GM20000 (cell line): ENCODE measurements around the gene MPRIP.

Experiments
- DNase-seq: peaks from one replicate; pipeline ENCODE4 v3.0.0; 2012; ENCODE audit warnings: low spot score
- CTCF ChIP-seq: IDR thresholded peaks from 2 replicates; pipeline ENCODE4 v1.5.1; 2012; ENCODE audit warnings: mild to moderate bottlenecking, control low read depth; ENCODE audit errors: extremely low read depth, missing control alignments

MPRIP gene

GRCh38 chr17:17220529-17220928, 178.3 kb downstream of the MPRIP start:
- TF ChIP-seq CTCF = no peak

GRCh38 chr17:17221329-17221728, 179.1 kb downstream of the MPRIP start:
- DNase-seq = no peak
- no peak for TF ChIP-seq CTCF

More at GRCh38 chr17:17220529-17220928, 178.3 kb downstream of the MPRIP start:
- no peak for DNase-seq

- TF ChIP-seq CTCF = no peak
- no peak for DNase-seq
Observed at GRCh38 chr17:17223736-17224135, 181.5 kb downstream of the MPRIP start.

GRCh38 chr17:17224137-17224536, 181.9 kb downstream of the MPRIP start:
- DNase-seq = no peak
- no peak for TF ChIP-seq CTCF

GRCh38 chr17:17225901-17226300, 183.6 kb downstream of the MPRIP start:
- no peak for TF ChIP-seq CTCF

GRCh38 chr17:17226451-17227265, 184.4 kb downstream of the MPRIP start:
- no peak for TF ChIP-seq CTCF
- DNase-seq = no peak

More at GRCh38 chr17:17225901-17226300, 183.6 kb downstream of the MPRIP start:
- no peak for DNase-seq

- TF ChIP-seq CTCF = no peak
- no peak for DNase-seq
Observed at GRCh38 chr17:17227608-17228520, 185.6 kb downstream of the MPRIP start.
